HG02938 (cell line): ENCODE measurements around the gene SLC35E3.

Source experiments
- ATAC-seq: cut with Tn5 transposase; IDR thresholded peaks from one replicate; pipeline ENCODE4 v1.9.1; 2021; ENCODE audit warnings: mild to moderate bottlenecking, moderate library complexity; ENCODE audit not compliant: unreplicated experiment

The SLC35E3 gene

GRCh38 chr12:68769941-68770340 lies 24.0 kb downstream of the SLC35E3 start:
- no peak for ATAC-seq

DNA sequence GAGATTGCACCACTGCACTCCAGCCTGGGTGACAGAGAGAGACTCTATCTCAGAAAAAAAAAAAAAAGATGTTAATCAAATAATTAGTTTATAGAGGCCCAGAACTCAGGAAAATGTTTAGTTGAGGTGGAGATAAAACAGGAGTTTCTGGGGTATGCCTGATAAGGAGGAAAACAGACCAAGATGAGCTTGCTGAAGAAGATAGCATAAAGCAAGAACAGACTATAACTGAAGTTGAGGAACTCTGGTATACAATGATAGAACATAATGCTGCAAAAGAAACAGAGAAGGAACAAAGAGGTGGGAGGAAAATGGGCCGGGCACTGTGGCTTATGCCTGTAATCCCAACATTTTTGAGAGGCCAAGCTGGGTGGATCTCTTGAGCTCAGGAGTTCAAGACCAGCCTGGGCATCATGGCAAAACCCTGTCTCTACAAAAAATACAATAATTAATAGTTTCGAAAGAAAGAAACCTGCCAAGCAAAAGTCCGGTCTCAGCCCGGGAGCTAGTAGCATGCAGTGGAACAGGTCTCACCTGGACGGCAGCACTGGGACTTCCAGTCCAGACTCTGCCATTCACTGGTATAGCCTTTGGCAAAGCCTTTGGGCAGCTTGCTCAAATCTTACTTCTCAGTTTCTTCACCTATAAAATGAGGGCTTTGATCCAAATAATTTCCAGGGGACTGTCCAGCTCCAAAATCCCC lies 25.4 kb downstream of the SLC35E3 start:
- no peak for ATAC-seq

- ATAC-seq, result no peak
These were observed 26.7 kb downstream of the SLC35E3 start for GRCh38 chr12:68772714-68773113.

DNA sequence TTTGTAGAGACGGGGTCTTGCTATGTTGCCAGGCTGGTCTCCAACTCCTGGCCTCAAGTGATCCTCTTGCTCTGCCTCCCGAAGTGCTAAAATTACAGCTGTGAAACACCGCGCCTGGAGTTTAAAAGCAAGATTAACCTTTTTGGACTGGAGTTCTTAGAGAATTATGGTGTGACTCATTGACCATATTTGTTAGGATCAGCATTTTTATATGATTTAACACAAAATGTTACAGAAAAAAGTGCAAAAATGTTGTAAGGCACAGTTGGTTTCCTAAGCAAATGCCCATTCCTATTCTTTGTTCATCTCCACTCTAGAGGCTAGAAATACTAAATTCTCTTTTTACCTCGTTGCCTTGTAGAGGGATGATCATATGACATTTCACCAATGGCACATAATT lies 27.6 kb downstream of the SLC35E3 start:
- no peak for ATAC-seq

GRCh38 chr12:68775121-68775630 lies 29.2 kb downstream of the SLC35E3 start:
- ATAC-seq, result no peak

DNA sequence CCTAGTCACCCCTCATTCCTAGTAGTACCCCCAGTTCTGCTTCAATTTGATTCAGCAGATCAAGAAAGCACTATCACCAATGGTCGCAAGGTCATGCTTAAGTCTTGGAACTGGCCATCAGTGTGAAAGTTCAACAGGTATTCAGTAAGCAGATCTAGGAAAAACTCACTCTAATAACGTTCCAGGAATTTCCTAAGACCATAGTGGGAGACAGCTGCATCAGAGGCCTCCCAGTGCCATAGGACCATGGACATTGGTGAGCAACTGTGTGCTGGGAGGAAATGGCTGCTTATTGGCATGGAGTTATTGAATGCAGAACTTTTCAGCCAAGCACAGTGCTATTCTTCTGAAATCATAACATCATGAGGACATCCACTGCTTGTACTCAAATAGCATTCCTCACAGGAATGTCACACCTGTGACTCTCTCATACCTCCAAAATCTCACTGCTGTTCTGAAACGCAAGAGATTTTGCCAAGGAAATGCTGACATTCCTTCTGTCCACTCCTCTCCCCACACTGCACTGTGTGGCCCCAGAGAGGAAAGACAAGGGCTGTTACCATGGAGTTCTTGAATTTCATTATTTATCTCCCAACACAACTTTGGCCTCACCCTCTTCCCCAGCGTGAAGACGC lies 31.1 kb downstream of the SLC35E3 start:
- ATAC-seq, result no peak

DNA sequence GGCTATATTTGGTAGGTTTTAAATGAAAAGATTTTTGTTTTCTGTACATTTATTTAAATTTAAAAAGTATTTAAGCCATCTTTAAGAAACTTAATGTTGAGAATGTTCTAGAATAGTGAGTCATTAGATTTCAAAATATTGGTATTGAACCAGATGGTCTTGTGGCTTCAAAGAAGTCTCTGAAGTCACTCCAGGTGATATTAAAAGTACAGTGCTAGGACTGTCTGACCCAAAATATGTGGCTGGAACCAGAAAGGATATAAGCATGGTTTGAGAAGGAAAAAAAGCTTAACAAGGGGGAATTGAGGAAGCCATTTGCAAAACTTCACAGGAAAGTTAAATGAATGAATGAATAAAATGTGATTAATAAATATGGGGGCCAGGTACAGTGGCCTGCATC lies 33.3 kb downstream of the SLC35E3 start:
- no peak for ATAC-seq

GRCh38 chr12:68780731-68781130 lies 34.8 kb downstream of the SLC35E3 start:
- ATAC-seq, result no peak

- ATAC-seq, result no peak
These were observed 35.8 kb downstream of the SLC35E3 start for GRCh38 chr12:68781728-68782127.

- no peak for ATAC-seq
These were observed 38.0 kb downstream of the SLC35E3 start for GRCh38 chr12:68784015-68784414.

GRCh38 chr12:68785358-68785757 lies 39.4 kb downstream of the SLC35E3 start:
- ATAC-seq, result no peak

- no peak for ATAC-seq
These were observed 39.8 kb downstream of the SLC35E3 start for GRCh38 chr12:68785823-68786222.

DNA sequence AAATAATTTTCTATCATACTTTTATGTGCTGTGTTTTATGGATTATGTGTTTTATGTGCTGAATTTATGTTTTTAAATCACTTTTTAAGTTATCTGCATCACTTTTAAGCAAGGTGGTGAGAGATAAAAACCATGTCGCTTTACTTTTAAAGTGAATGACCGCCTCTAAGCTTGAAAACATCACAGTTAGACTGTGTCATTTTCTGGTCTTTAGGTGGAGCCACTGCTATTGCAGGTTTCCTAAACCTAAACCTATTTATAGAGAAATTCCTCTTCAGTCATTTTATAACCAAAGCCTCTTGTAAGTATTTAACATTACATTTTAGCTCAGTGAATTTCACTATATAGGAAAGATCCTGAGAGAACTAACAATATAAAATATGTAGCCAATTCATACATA lies 41.0 kb downstream of the SLC35E3 start:
- ATAC-seq, result no peak

DNA sequence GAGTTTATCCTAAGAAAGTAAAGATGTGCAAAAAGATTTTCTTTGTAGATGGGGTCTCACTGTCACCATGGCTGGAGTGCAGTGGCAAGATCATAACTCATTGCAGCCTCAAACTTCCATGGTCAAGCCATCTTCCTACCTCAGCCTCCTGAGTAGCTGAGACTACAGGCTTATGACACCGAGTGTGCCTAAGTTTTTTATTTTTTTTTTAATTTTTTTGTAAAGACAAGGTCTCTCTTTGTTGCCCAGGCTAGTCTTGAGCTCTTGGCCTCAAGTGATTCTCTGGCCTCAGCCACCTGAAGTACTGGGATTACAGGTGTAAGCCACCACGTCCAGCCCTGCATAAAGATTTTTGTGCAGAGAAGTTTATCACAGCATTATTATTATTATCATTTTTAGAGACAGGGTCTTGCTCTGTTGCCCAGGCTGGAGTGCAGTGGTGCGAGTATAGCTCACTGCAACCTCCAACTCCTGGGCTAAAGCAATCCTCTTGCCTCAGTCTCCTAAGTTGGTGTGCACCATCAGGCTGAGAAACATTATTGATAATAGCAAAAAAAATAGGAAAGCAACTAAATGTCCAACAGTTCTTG lies 42.7 kb downstream of the SLC35E3 start:
- ATAC-seq, result no peak

- ATAC-seq, result no peak
These were observed 43.3 kb downstream of the SLC35E3 start for GRCh38 chr12:68789144-68789878.

DNA sequence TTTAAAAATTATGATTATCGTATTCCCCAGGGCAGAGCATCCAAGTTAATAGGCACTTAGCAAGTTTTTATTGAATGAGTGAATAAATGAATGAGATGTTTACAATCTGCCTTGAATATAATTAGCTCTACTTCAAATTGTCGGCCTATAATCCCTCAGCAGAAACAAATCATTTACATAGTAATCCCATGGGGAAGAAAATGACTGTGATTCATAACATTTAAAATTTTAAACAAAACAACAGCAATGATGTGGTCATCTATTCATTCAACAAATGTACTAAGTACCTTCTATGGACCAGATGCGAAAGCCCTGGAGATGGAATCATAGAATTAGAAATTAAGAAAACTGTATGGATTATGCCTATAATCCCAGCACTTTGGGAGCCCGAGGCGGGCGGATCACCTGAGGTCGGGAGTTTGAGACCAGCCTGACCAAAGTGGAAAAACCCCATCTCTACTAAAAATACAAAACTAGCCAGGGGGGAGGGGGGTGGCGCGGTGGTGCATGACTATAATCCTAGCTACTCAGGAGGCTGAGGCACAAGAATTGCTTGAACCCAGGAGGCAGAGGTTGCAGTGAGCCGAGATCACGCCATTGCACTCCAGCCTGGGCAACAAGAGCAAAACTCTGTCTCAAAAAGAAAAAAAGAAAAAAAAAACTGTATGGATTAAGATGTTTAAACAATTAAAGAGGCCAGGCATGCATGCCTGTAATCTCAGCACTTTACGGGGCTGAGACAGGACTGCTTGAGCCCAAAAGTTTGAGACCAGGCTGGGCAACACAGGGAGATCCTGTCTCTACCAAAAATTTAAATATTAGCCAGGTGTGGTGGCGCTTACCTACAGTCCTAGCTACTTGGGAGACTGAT lies 44.3 kb downstream of the SLC35E3 start:
- no peak for ATAC-seq

DNA sequence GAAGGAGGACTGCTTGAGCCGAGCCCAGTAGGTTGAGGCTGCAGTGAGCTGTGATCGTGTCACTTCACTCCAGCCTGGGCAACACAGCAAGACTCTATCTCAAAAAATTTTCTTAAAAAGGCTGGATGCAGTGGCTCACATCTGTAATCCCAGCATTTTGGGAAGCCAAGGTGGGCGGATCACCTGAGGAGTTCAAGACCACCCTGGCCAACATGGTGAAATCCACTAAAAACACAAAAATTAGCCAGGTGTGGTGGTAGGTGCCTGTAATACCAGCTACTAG lies 44.9 kb downstream of the SLC35E3 start:
- no peak for ATAC-seq

- no peak for ATAC-seq
These were observed 46.0 kb downstream of the SLC35E3 start for GRCh38 chr12:68791897-68792481.

DNA sequence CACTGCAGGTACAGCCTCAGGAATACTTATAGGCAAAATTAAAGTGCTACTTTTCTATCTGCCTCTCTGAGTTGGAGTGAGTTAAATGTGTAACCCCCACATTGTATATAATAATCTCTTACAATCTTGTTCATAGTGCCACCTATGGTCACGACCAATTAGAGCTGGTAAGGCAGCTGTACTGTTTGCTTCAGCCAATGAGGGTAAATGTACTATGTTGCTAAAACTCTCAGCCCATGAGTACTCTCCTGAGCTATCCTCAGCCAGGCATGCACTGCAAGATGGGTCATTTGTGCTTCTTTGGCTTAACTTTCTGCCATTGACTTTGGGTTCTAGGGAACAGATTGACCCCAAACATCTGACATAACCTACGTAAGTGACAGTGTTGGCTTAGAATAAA lies 47.0 kb downstream of the SLC35E3 start:
- peak; percentile 98 for ATAC-seq

- no peak for ATAC-seq
These were observed 47.5 kb downstream of the SLC35E3 start for GRCh38 chr12:68793436-68793835.
